ENCODE data around the gene TSPAN14.
"Not testable (repeated sequence)": the region's sequence is repeated elsewhere in the genome, so short reads cannot be mapped to it uniquely, and the experiment has no call there.

The TSPAN14 gene

GRCh38 chr10:80528185-80528700 is 74.1 kb downstream of the TSPAN14 start:
- DNase-seq: peak; percentile 79 to 89 (median 87)

- no peak for DNase-seq
Observed at GRCh38 chr10:80528901-80529300, 74.8 kb downstream of the TSPAN14 start.

GRCh38 chr10:80529604-80530003 is 75.5 kb downstream of the TSPAN14 start:
- peak; percentile 78 to 88 (median 87) for DNase-seq

- DNase-seq: peak; percentile 70 to 90 (median 80)
Observed at GRCh38 chr10:80530251-80530650, 76.1 kb downstream of the TSPAN14 start.

GRCh38 chr10:80530816-80531215 is 76.7 kb downstream of the TSPAN14 start:
- no peak for DNase-seq

- DNase-seq: no peak
Observed at GRCh38 chr10:80532571-80532970, 78.5 kb downstream of the TSPAN14 start.

GRCh38 chr10:80534059-80534458 is 79.9 kb downstream of the TSPAN14 start:
- DNase-seq: not testable (repeated sequence)

GRCh38 chr10:80534646-80535045 is 80.5 kb downstream of the TSPAN14 start:
- DNase-seq: not testable (repeated sequence)

- peak; percentile 62 to 91 (median 79) for DNase-seq
Observed at GRCh38 chr10:80535671-80536360, 81.7 kb downstream of the TSPAN14 start.

GRCh38 chr10:80536361-80536835 is 82.3 kb downstream of the TSPAN14 start:
- no peak for DNase-seq

GRCh38 chr10:80537086-80537735 is 83.1 kb downstream of the TSPAN14 start:
- no peak for DNase-seq

- no peak for DNase-seq
Observed at GRCh38 chr10:80537736-80538480, 83.8 kb downstream of the TSPAN14 start, which contains the start of gene SH2D4B. Gene SH2D4B, plus strand, starts transcription at chr10:80537902. Its CDS starts 430 bp downstream, at chr10:80538332.

- DNase-seq: no peak
Observed at GRCh38 chr10:80538481-80539185, 84.5 kb downstream of the TSPAN14 start.

- DNase-seq: no peak
Observed at GRCh38 chr10:80539421-80540031, 85.4 kb downstream of the TSPAN14 start.

- DNase-seq: no peak
Observed at GRCh38 chr10:80540136-80540535, 86.0 kb downstream of the TSPAN14 start.

- DNase-seq: no peak
Observed at GRCh38 chr10:80540618-80540980, 86.5 kb downstream of the TSPAN14 start.

GRCh38 chr10:80540981-80541750 is 87.1 kb downstream of the TSPAN14 start:
- DNase-seq: no peak

- no peak for DNase-seq
Observed at GRCh38 chr10:80542053-80542452, 87.9 kb downstream of the TSPAN14 start.

- DNase-seq: no peak
Observed at GRCh38 chr10:80542652-80543318, 88.7 kb downstream of the TSPAN14 start.

- DNase-seq: not testable (repeated sequence)
Observed at GRCh38 chr10:80543319-80543672, 89.2 kb downstream of the TSPAN14 start.
